Suprapubic skin (tissue), 4 donors: ENCODE measurements around the gene ANGEL1. TPM values are rescaled to one million over a fixed set of nuclear protein-coding genes. Genes with fewer than 3 reads are reported as not detected.

Source experiments
- DNase-seq, 2 donors: peaks; one replicate each; pipeline ENCODE4 v3.0.0-alpha.2; 2019; ENCODE audit warnings: low spot score in 2 of 2
- H3K27ac ChIP-seq: fragments of 200-600 bp; sonication (generic); one replicate; pipeline ENCODE4 v1.5.1; 2019
- H3K27me3 ChIP-seq: fragments of 200-600 bp; sonication (generic); one replicate; pipeline ENCODE4 v1.5.1; 2019
- H3K36me3 ChIP-seq: fragments of 200-600 bp; sonication (generic); one replicate; pipeline ENCODE4 v1.5.1; 2019
- H3K4me1 ChIP-seq: fragments of 200-600 bp; sonication (generic); one replicate; pipeline ENCODE4 v1.5.1; 2019
- H3K4me3 ChIP-seq: fragments of 200-600 bp; sonication (generic); one replicate; pipeline ENCODE4 v1.5.1; 2019; ENCODE audit warnings: mild to moderate bottlenecking
- H3K9me3 ChIP-seq: fragments of 200-600 bp; sonication (generic); one replicate; pipeline ENCODE4 v1.5.1; 2019
- CTCF ChIP-seq, 2 donors: fragments of 200-600 bp in 1 of 2; fragments of 450-650 bp in 1 of 2; sonication (generic) in 1 of 2; IDR thresholded peaks; one replicate each; pipeline ENCODE4 v1.5.1; 2016 to 2019; ENCODE audit warnings: antibody characterized with exemption in 2 of 2, mild to moderate bottlenecking in 1 of 2, moderate library complexity in 1 of 2
- EP300 ChIP-seq: sonication (generic); formaldehyde crosslinking; IDR thresholded peaks from one replicate; pipeline ENCODE4 v1.6.1; 2017; ENCODE audit warnings: antibody characterized with exemption
- POLR2A ChIP-seq, 2 donors: fragments of 450-650 bp; IDR thresholded peaks; one replicate each; pipeline ENCODE4 v1.6.1; 2017; ENCODE audit warnings: antibody characterized with exemption in 2 of 2, mild to moderate bottlenecking in 2 of 2, moderate library complexity in 2 of 2
- POLR2AphosphoS5 ChIP-seq, 3 donors: sonication (generic); formaldehyde crosslinking; IDR thresholded peaks; one replicate each; pipeline ENCODE4 v1.6.1; 2017; ENCODE audit warnings: antibody characterized with exemption in 3 of 3
- WGBS: methylation state at CpG from one replicate; pipeline ENCODE4 v1.1.5; 2018; 5-methylcytosine and 5-hydroxymethylcytosine counted together
- total RNA-seq, 4 donors: library from RNA; depleted of rRNA; stranded (reverse); fragments of >200 nt; gene quantifications; one replicate each; pipeline ENCODE4 v1.1.0, GENCODE V29; 2016

The ANGEL1 gene
- total RNA-seq, 4 donors from 2014 or later, result 17.1 to 25.8 (median 21.9) TPM

- Histone ChIP-seq H3K27me3 (no peaks in the 10 kb centered on the region), H3K9me3 (no peaks in the 10 kb centered on the region), H3K36me3 (no peaks in the 10 kb centered on the region), H3K4me3 (no peak overlapping the region), H3K27ac (no peak overlapping the region), H3K4me1 (no peaks in the 10 kb centered on the region)
- no peak for DNase-seq
- 73% methylated on average over 13 of the region's 13 CpGs for WGBS
- TF ChIP-seq POLR2A (IDR thresholded peaks at IDR 0.05) (no peak), POLR2AphosphoS5 (IDR thresholded peaks at IDR 0.05) (no peak), EP300 (no peak), CTCF (IDR thresholded peaks at IDR 0.05) (no peak)
Observed at GRCh38 chr14:76836029-76836630, 23.4 kb upstream of the ANGEL1 start.

- H3K9me3 ChIP-seq, result no peaks in the 10 kb centered on the region
- no peaks in the 10 kb centered on the region for H3K27me3 ChIP-seq
- WGBS, result 77% methylated on average over 7 of the region's 7 CpGs
- no peak overlapping the region for H3K27ac ChIP-seq
- TF ChIP-seq POLR2A (IDR thresholded peaks at IDR 0.05) (no peak), CTCF (IDR thresholded peaks at IDR 0.05) (no peak), POLR2AphosphoS5 (IDR thresholded peaks at IDR 0.05) (no peak), EP300 (no peak)
- H3K4me1 ChIP-seq, result no peaks in the 10 kb centered on the region
- H3K36me3 ChIP-seq, result no peaks in the 10 kb centered on the region
- no peak overlapping the region for H3K4me3 ChIP-seq
- DNase-seq, result no peak
Observed at GRCh38 chr14:76834241-76834661, 21.6 kb upstream of the ANGEL1 start.

- no peak for DNase-seq
- H3K27me3 ChIP-seq, result no peaks in the 10 kb centered on the region
- no peak overlapping the region for H3K4me3 ChIP-seq
- WGBS, result 75% methylated on average over 2 of the region's 2 CpGs
- peaks cover 12% of the 10 kb centered on the region for H3K4me1 ChIP-seq
- no peaks in the 10 kb centered on the region for H3K36me3 ChIP-seq
- H3K27ac ChIP-seq, result no peak overlapping the region
- TF ChIP-seq POLR2AphosphoS5 (IDR thresholded peaks at IDR 0.05), result no peak
- no peak for TF ChIP-seq CTCF (IDR thresholded peaks at IDR 0.05)
- TF ChIP-seq EP300, result no peak
- no peak for TF ChIP-seq POLR2A (IDR thresholded peaks at IDR 0.05)
- H3K9me3 ChIP-seq, result no peaks in the 10 kb centered on the region
Observed at GRCh38 chr14:76833011-76833410, 20.3 kb upstream of the ANGEL1 start.

GRCh38 chr14:76832503-76832988 is 19.9 kb upstream of the ANGEL1 start:
- TF ChIP-seq POLR2A (IDR thresholded peaks at IDR 0.05), result no peak
- TF ChIP-seq CTCF (IDR thresholded peaks at IDR 0.05), result no peak
- no peak for TF ChIP-seq EP300
- TF ChIP-seq POLR2AphosphoS5 (IDR thresholded peaks at IDR 0.05), result no peak
- H3K27ac ChIP-seq, result no peak overlapping the region
- H3K36me3 ChIP-seq, result no peaks in the 10 kb centered on the region
- H3K4me1 ChIP-seq, result peaks cover 16% of the 10 kb centered on the region
- DNase-seq, result no peak
- WGBS, result 88% methylated on average over 1 of the region's 1 CpG
- H3K9me3 ChIP-seq, result no peaks in the 10 kb centered on the region
- H3K4me3 ChIP-seq, result no peak overlapping the region
- H3K27me3 ChIP-seq, result no peaks in the 10 kb centered on the region

GRCh38 chr14:76830556-76830955 is 17.9 kb upstream of the ANGEL1 start:
- Histone ChIP-seq H3K36me3 (no peaks in the 10 kb centered on the region), H3K9me3 (no peaks in the 10 kb centered on the region), H3K27me3 (no peaks in the 10 kb centered on the region), H3K4me1 (peaks cover 17% of the 10 kb centered on the region), H3K27ac (no peak overlapping the region), H3K4me3 (no peak overlapping the region)
- TF ChIP-seq EP300, result no peak
- no peak for TF ChIP-seq POLR2A (IDR thresholded peaks at IDR 0.05)
- no peak for TF ChIP-seq CTCF (IDR thresholded peaks at IDR 0.05)
- no peak for TF ChIP-seq POLR2AphosphoS5 (IDR thresholded peaks at IDR 0.05)
- no peak for DNase-seq
- 92% methylated on average over 4 of the region's 4 CpGs for WGBS
